Right atrium auricular region (tissue), 2 donors: ENCODE results near the gene ODAD4. TPM values are rescaled to one million over a fixed set of nuclear protein-coding genes. Genes with fewer than 3 reads are reported as not detected.

Source experiments
- DNase-seq: peaks from one replicate; pipeline ENCODE4 v3.0.0-alpha.2; 2019; ENCODE audit warnings: low spot score
- H3K27ac ChIP-seq, 2 donors: fragments of 200-600 bp; sonication (generic); 1 replicate in 1 of 2; 2 replicates in 1 of 2; pipeline ENCODE4 v1.5.1; 2016 to 2019
- H3K27me3 ChIP-seq, 2 donors: fragments of 200-600 bp; sonication (generic); one replicate each; pipeline versions ENCODE4 v1.5.1 to v1.6.0; 2017 to 2019
- H3K36me3 ChIP-seq: fragments of 200-600 bp; sonication (generic); one replicate; pipeline ENCODE4 v1.5.1; 2016
- H3K4me1 ChIP-seq, 2 donors: fragments of 200-600 bp; sonication (generic); one replicate each; pipeline versions ENCODE4 v1.5.1 to v1.6.0; 2017 to 2019
- H3K4me3 ChIP-seq, 2 donors: fragments of 200-600 bp; sonication (generic); 1 replicate in 1 of 2; 2 replicates in 1 of 2; pipeline ENCODE4 v1.5.1; 2017 to 2019; ENCODE audit warnings: mild to moderate bottlenecking in 1 of 2, moderate library complexity in 1 of 2
- H3K9me3 ChIP-seq, 2 donors: fragments of 200-600 bp; sonication (generic); one replicate each; pipeline ENCODE4 v1.5.1; 2019
- total RNA-seq, 2 donors: library from RNA; depleted of rRNA; stranded (reverse); fragments of >200 nt; gene quantifications; one replicate each; pipeline ENCODE4 v1.1.0, GENCODE V29; 2016
- TF ChIP-seq, protein P1 (sequence below), 2 donors: fragments of 200-600 bp; sonication (generic); IDR thresholded peaks; one replicate each; pipeline ENCODE4 v1.5.1; 2019; ENCODE audit warnings: antibody characterized with exemption in 2 of 2

ODAD4 gene
- total RNA-seq, 2 donors from 2014 or later: 0.43 to 0.56 TPM

DNA sequence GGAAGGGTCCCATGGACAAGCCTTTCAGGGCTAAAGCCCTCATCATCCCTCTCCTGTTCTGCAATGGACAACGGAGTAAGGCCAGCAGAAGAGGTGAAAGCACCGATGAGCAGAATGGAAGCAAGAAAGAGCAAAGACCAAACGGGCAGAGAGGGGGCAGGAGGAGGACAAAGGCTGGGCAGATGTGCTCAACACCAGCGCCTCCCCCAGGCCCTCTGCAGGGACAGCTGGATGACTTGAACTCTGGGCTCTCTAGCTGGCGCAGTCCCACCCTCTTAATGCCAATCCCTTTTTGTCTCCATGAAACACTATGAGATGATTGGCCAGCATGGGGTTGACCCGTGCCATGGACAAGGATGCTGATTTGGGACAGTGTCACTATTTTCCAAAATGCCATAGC is 33.7 kb upstream of the ODAD4 start:
- TF ChIP-seq, protein P1, sequence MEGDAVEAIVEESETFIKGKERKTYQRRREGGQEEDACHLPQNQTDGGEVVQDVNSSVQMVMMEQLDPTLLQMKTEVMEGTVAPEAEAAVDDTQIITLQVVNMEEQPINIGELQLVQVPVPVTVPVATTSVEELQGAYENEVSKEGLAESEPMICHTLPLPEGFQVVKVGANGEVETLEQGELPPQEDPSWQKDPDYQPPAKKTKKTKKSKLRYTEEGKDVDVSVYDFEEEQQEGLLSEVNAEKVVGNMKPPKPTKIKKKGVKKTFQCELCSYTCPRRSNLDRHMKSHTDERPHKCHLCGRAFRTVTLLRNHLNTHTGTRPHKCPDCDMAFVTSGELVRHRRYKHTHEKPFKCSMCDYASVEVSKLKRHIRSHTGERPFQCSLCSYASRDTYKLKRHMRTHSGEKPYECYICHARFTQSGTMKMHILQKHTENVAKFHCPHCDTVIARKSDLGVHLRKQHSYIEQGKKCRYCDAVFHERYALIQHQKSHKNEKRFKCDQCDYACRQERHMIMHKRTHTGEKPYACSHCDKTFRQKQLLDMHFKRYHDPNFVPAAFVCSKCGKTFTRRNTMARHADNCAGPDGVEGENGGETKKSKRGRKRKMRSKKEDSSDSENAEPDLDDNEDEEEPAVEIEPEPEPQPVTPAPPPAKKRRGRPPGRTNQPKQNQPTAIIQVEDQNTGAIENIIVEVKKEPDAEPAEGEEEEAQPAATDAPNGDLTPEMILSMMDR (IDR thresholded peaks at IDR 0.05): no peak
- Histone ChIP-seq H3K27ac (no peak overlapping the region), H3K9me3 (no peaks in the 10 kb centered on the region), H3K4me1 (peaks cover 0 to 10% of the 10 kb centered on the region in 2 donors), H3K36me3 (peaks cover 70% of the 10 kb centered on the region), H3K27me3 (no peaks in the 10 kb centered on the region), H3K4me3 (no peak overlapping the region)
- DNase-seq: no peak

DNA sequence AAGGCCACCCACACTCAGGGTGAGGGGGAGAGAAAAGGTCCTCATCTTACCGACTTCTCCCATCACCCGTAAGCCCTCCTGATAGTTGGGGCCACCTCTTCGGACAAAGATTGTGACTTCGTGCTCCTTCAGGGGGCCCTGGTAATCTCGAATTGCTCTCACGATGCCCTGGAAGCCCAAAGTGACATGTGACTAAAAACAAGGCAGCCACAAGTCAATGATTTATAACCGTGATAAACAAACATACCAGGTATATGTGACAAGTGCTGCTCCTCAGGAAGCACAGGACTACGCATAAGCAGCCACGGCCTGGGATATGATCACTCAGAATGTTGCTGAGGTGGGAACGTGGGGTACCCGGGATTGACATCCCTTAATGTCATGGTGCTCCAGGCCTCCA is 28.8 kb upstream of the ODAD4 start:
- H3K4me1 ChIP-seq: no peaks in the 10 kb centered on the region
- no peaks in the 10 kb centered on the region for H3K27me3 ChIP-seq
- peaks cover 83% of the 10 kb centered on the region for H3K36me3 ChIP-seq
- TF ChIP-seq, protein P1 (IDR thresholded peaks at IDR 0.05): no peak
- H3K4me3 ChIP-seq: no peak overlapping the region
- no peak overlapping the region for H3K27ac ChIP-seq
- no peak for DNase-seq
- H3K9me3 ChIP-seq: no peaks in the 10 kb centered on the region

DNA sequence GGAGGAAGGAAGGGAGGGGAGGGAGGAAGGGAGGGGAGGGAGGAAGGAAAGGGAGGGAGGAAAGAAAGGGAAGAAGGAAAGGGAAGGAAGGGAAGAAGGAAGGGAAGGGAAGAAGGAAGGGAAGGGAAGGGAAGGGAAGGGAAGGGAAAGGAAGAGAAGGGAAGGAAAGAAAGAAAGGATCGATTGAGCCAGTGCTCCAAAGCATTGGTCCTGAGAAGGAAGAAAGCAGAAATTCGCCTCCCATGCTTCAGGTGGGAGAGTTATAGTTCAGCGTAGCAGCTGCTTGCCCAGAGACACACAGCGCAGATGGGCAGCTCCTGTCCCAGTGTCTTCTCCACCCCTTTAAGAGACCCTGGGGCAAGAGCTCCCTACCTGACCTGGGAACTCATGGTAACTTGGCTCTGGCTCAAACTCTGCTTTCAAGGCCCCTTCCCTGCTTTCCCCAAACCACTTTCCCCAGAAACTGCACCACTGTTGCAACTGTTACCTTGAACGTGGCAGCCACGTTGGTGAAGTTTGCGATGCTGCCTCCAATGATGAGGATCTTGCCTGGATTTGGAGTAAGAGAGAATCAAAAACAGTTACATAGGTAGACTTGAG is 26.1 kb upstream of the ODAD4 start:
- Histone ChIP-seq H3K9me3 (no peaks in the 10 kb centered on the region), H3K36me3 (peaks cover 84% of the 10 kb centered on the region), H3K4me1 (no peaks in the 10 kb centered on the region), H3K4me3 (no peak overlapping the region), H3K27ac (no peak overlapping the region), H3K27me3 (no peaks in the 10 kb centered on the region)
- TF ChIP-seq, protein P1 (IDR thresholded peaks at IDR 0.05): no peak
- DNase-seq: no peak

DNA sequence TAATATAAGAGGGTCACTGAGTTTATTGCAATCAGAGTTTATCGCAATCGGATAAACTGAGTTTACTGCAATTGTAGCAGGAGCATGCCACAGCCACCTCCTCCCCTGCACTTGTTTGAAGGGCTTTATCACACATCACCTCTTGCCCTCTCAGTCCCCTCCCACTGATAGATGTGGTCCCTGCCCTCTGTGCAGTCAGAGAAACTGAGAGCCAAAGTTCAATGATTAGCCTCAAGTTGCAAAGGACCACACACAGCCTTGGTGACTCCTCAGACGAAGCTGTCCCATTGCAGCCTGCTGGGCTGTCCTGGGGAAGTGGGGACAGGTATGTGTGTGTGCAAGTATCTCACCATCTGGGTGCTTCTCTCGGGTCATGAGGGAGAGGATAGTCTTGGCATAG is 25.2 kb upstream of the ODAD4 start:
- H3K27me3 ChIP-seq: no peaks in the 10 kb centered on the region
- H3K27ac ChIP-seq: no peak overlapping the region
- H3K36me3 ChIP-seq: peaks cover 84% of the 10 kb centered on the region
- TF ChIP-seq, protein P1 (IDR thresholded peaks at IDR 0.05): no peak
- no peaks in the 10 kb centered on the region for H3K4me1 ChIP-seq
- no peak overlapping the region for H3K4me3 ChIP-seq
- H3K9me3 ChIP-seq: no peaks in the 10 kb centered on the region
- DNase-seq: no peak

DNA sequence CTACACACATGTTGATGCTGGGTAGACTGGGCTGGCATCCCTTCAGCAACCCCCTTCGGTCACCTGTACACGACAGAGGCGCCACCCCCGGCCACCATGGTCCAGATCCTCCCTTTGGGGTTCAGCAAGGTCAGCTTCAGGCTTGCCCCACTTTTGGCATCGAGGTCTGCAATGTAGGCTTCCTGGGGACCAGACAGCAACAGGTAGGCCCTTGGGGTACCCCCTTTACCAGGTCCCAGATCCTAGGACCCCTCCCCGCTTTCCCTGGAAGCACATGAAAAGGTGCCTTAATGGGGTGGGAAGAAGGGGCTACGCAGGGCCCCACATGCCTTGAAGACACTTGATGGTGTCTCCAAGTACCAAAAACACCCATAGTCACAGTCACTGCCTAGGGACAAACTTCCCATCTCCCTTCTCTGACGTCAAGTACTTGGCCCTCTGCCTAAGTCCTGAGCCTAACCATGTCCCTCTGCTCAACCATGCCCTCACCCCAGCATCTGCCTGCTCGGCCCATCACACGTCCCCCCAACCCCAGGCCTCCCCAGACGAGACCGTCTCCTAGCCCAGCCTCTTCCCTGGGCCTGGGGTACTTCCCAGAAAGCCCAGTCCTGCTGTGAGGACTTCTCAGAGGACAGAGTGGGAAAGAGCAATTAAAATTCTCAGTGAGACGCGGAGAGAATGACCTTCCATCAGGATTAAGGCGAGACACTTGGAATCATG is 23.8 kb upstream of the ODAD4 start:
- TF ChIP-seq, protein P1 (IDR thresholded peaks at IDR 0.05): no peak
- no peak overlapping the region for H3K4me3 ChIP-seq
- no peaks in the 10 kb centered on the region for H3K9me3 ChIP-seq
- H3K36me3 ChIP-seq: peaks cover 84% of the 10 kb centered on the region
- no peak for DNase-seq
- H3K4me1 ChIP-seq: no peaks in the 10 kb centered on the region
- no peak overlapping the region for H3K27ac ChIP-seq
- H3K27me3 ChIP-seq: no peaks in the 10 kb centered on the region
